HG02623 (cell line): Measurements from ENCODE around the gene CXorf58.
A peak's percentile ranks its signal among the peaks of the same experiment; 100 is the strongest.
"Not testable (repeated sequence)": the region's sequence is repeated elsewhere in the genome, so short reads cannot be mapped to it uniquely, and the experiment has no call there.

ENCODE experiments used
- ATAC-seq: cut with Tn5 transposase; IDR thresholded peaks from one replicate; pipeline ENCODE4 v1.9.1; 2021; ENCODE audit warnings: moderate library complexity; ENCODE audit not compliant: unreplicated experiment

CXorf58 gene

GRCh38 chrX:23907498-23908218 is at the start of gene CXorf58, which contains the start of gene APOO:
Gene CXorf58 (plus strand): TSS chrX:23908006. CDS start chrX:23910303, 2,297 bp downstream.
Gene APOO (minus strand): TSS chrX:23907938. CDS start chrX:23907702, 236 bp downstream.
- ATAC-seq, result peak; percentile 88

- not testable (repeated sequence) for ATAC-seq
These were observed 48.6 kb upstream of the CXorf58 start for GRCh38 chrX:23859238-23859637.

- no peak for ATAC-seq
These were observed 46.5 kb upstream of the CXorf58 start for GRCh38 chrX:23861215-23861896.

- ATAC-seq, result not testable (repeated sequence)
These were observed 45.9 kb upstream of the CXorf58 start for GRCh38 chrX:23861952-23862351.

GRCh38 chrX:23864742-23865326 is 43.0 kb upstream of the CXorf58 start:
- no peak for ATAC-seq

- ATAC-seq, result no peak
These were observed 37.8 kb upstream of the CXorf58 start for GRCh38 chrX:23870041-23870440.

GRCh38 chrX:23871905-23872546 is 35.8 kb upstream of the CXorf58 start:
- ATAC-seq, result no peak

GRCh38 chrX:23879380-23880090 is 28.3 kb upstream of the CXorf58 start:
- no peak for ATAC-seq

GRCh38 chrX:23883737-23884354 is 24.0 kb upstream of the CXorf58 start:
- no peak for ATAC-seq

GRCh38 chrX:23884427-23885024 is 23.3 kb upstream of the CXorf58 start:
- ATAC-seq, result no peak

GRCh38 chrX:23885803-23886202 is 22.0 kb upstream of the CXorf58 start:
- no peak for ATAC-seq

- no peak for ATAC-seq
These were observed 20.4 kb upstream of the CXorf58 start for GRCh38 chrX:23887451-23887850.

- no peak for ATAC-seq
These were observed 19.9 kb upstream of the CXorf58 start for GRCh38 chrX:23887918-23888317.

GRCh38 chrX:23888887-23889501 is 18.8 kb upstream of the CXorf58 start:
- ATAC-seq, result no peak

- no peak for ATAC-seq
These were observed 16.9 kb upstream of the CXorf58 start for GRCh38 chrX:23890933-23891332.

- not testable (repeated sequence) for ATAC-seq
These were observed 12.8 kb upstream of the CXorf58 start for GRCh38 chrX:23894993-23895392.

GRCh38 chrX:23896539-23896938 is 11.3 kb upstream of the CXorf58 start:
- ATAC-seq, result not testable (repeated sequence)

GRCh38 chrX:23896981-23897380 is 10.8 kb upstream of the CXorf58 start:
- no peak for ATAC-seq

GRCh38 chrX:23898412-23898959 is 9.3 kb upstream of the CXorf58 start:
- ATAC-seq, result no peak
